ENCODE results near the gene MAPK14.

DNA sequence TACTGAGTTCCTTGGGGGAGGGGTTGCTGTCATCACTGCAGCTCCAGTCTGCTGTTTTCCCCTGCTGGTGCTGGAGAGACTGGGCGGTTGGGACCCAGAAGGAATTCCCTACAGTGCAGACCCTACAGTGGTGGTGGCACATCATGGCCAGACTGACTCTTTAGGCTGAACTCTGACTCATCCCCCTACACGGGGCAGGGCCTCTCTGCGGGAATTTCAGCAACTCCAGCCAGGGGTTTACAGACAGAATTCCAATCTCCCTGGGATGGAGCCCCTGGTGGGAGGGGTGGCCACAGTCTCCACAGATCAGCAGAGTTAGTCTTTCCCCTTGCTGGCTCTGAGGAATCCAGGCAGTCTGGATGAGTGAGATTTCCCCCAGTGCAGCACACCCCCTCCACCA is 55.8 kb downstream of the MAPK14 start:
- TF ChIP-seq, protein P1, sequence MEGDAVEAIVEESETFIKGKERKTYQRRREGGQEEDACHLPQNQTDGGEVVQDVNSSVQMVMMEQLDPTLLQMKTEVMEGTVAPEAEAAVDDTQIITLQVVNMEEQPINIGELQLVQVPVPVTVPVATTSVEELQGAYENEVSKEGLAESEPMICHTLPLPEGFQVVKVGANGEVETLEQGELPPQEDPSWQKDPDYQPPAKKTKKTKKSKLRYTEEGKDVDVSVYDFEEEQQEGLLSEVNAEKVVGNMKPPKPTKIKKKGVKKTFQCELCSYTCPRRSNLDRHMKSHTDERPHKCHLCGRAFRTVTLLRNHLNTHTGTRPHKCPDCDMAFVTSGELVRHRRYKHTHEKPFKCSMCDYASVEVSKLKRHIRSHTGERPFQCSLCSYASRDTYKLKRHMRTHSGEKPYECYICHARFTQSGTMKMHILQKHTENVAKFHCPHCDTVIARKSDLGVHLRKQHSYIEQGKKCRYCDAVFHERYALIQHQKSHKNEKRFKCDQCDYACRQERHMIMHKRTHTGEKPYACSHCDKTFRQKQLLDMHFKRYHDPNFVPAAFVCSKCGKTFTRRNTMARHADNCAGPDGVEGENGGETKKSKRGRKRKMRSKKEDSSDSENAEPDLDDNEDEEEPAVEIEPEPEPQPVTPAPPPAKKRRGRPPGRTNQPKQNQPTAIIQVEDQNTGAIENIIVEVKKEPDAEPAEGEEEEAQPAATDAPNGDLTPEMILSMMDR (conservative IDR thresholded peaks at IDR 0.05; ENCODE audit: low read depth, low read length), result no peak
- TF ChIP-seq CEBPB (IDR thresholded peaks at IDR 0.05; ENCODE audit: low read depth, low read length) (no peak), POLR2A (IDR thresholded peaks at IDR 0.05; ENCODE audit: low read depth, low read length) (no peak), RAD21 (IDR thresholded peaks at IDR 0.05; ENCODE audit: low read length) (no peak), FOS (IDR thresholded peaks at IDR 0.05; ENCODE audit: low read depth, low read length) (no peak), SMC3 (IDR thresholded peaks at IDR 0.05; ENCODE audit: low read depth, low read length) (no peak), MXI1 (IDR thresholded peaks at IDR 0.05; ENCODE audit: borderline replicate concordance, low read depth, low read length) (no peak), MAZ (IDR thresholded peaks at IDR 0.05; ENCODE audit: borderline replicate concordance, low read depth, low read length) (no peak), RFX5 (IDR thresholded peaks at IDR 0.05; ENCODE audit: low read depth, low read length) (no peak), MAFK (IDR thresholded peaks at IDR 0.05; ENCODE audit: low read depth, low read length) (no peak)
- TF ChIP-seq, protein P2, sequence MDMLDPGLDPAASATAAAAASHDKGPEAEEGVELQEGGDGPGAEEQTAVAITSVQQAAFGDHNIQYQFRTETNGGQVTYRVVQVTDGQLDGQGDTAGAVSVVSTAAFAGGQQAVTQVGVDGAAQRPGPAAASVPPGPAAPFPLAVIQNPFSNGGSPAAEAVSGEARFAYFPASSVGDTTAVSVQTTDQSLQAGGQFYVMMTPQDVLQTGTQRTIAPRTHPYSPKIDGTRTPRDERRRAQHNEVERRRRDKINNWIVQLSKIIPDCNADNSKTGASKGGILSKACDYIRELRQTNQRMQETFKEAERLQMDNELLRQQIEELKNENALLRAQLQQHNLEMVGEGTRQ (IDR thresholded peaks at IDR 0.05; ENCODE audit: low read depth, low read length), result no peak
- TF ChIP-seq, protein P3, sequence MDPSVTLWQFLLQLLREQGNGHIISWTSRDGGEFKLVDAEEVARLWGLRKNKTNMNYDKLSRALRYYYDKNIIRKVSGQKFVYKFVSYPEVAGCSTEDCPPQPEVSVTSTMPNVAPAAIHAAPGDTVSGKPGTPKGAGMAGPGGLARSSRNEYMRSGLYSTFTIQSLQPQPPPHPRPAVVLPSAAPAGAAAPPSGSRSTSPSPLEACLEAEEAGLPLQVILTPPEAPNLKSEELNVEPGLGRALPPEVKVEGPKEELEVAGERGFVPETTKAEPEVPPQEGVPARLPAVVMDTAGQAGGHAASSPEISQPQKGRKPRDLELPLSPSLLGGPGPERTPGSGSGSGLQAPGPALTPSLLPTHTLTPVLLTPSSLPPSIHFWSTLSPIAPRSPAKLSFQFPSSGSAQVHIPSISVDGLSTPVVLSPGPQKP (IDR thresholded peaks at IDR 0.05; ENCODE audit: borderline replicate concordance, low read depth, low read length), result no peak
